Testis (tissue), 3 donors: ENCODE data around the gene ADGRD1. TPM values are rescaled to one million over a fixed set of nuclear protein-coding genes. Genes with fewer than 3 reads are reported as not detected.

ENCODE experiments used
- DNase-seq: peaks from one replicate; pipeline ENCODE4 v3.0.0-alpha.2; 2019
- H3K27ac ChIP-seq, 2 donors: fragments of 200-600 bp; sonication (generic); one replicate each; pipeline ENCODE4 v1.5.1; 2019
- H3K27me3 ChIP-seq: fragments of 200-600 bp; sonication (generic); one replicate; pipeline ENCODE4 v1.5.1; 2019
- H3K36me3 ChIP-seq: fragments of 200-600 bp; sonication (generic); one replicate; pipeline ENCODE4 v1.5.1; 2017; ENCODE audit warnings: low read depth; ENCODE audit errors: missing control alignments
- H3K4me1 ChIP-seq: fragments of 200-600 bp; sonication (generic); one replicate; pipeline ENCODE4 v1.5.1; 2019
- H3K4me3 ChIP-seq, 2 donors: fragments of 200-600 bp; sonication (generic); one replicate each; pipeline ENCODE4 v1.5.1; 2017 to 2019
- H3K9me3 ChIP-seq: fragments of 200-600 bp; sonication (generic); one replicate; pipeline ENCODE4 v1.5.1; 2017
- POLR2A ChIP-seq: fragments of 450-650 bp; IDR thresholded peaks from one replicate; pipeline ENCODE4 v1.6.1; 2017; ENCODE audit warnings: antibody characterized with exemption, mild to moderate bottlenecking, moderate library complexity
- WGBS, 2 donors: methylation state at CpG; one replicate each; pipeline ENCODE4 v1.1.5; 2018; 5-methylcytosine and 5-hydroxymethylcytosine counted together
- intact Hi-C: fragments of 100-400 bp; cut with DNase I; formaldehyde crosslinking; loops from one replicate; pipeline ENCODE4 v1.15.1; 2023; ENCODE audit warnings: low total_unique reads
- polyA plus RNA-seq: library from polyadenylated mRNA; stranded (reverse); fragments of 350-450 nt; fragmentation: Illumina TruSeq; extraction: RNeasy Lipid Tissue Mini Kit (QIAGEN cat#74804); gene quantifications from one replicate; pipeline ENCODE4 v1.2.3, GENCODE V29; 2014; ENCODE audit warnings: low read depth, low replicate concordance; ENCODE audit not compliant: insufficient read depth
- total RNA-seq, 2 donors: library from RNA; depleted of rRNA; stranded (reverse); fragments of >200 nt; gene quantifications; one replicate each; pipeline ENCODE4 v1.2.3, GENCODE V29; 2016
- TF ChIP-seq, protein P1 (sequence below), 3 experiments: fragments of 450-650 bp in 2 of 3; fragments of 200-600 bp in 1 of 3; sonication (generic) in 1 of 3; IDR thresholded peaks; one replicate each; pipeline ENCODE4 v1.5.1; 2016 to 2019; ENCODE audit warnings: antibody characterized with exemption in 3 of 3, mild to moderate bottlenecking in 2 of 3, moderate library complexity in 1 of 3

ADGRD1 gene
- total and polyA plus RNA-seq, 3 donors from 2014 or later = 27.2 to 43.2 (median 42.8) TPM

DNA sequence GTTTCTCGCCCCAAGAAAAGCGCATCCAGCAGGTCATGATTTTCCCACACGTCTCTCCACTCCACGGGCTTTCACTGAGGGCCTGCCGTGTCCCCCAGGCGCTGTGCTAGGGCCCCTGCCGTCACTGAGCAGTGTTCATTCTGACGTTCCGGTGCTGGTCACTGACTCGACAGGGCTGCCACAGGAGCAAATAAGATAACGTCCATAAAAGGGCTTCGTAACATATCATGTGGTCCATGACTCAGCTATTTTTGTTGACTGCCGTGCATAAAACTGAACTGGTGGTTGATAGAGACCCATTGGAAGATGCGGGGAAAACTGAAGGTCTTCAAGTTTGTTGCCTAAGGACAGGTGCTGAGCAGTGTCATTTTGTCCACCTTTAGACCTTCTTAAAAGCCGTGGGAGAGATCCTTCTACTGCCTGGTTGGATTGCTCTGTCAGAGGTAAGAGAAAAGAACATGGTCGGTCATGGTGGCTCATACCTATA is 46.3 kb downstream of the ADGRD1 start:
- no peaks in the 10 kb centered on the region for H3K36me3 ChIP-seq
- no peak overlapping the region for H3K4me3 ChIP-seq
- no peak for DNase-seq
- H3K27me3 ChIP-seq = no peaks in the 10 kb centered on the region
- intact Hi-C loops = no loop called here
- H3K27ac ChIP-seq = no peak overlapping the region
- 94 to 96% methylated on average over 16 of the region's 16 CpGs for WGBS, 2 donors
- H3K9me3 ChIP-seq = no peaks in the 10 kb centered on the region
- no peak for TF ChIP-seq POLR2A
- TF ChIP-seq, protein P1, sequence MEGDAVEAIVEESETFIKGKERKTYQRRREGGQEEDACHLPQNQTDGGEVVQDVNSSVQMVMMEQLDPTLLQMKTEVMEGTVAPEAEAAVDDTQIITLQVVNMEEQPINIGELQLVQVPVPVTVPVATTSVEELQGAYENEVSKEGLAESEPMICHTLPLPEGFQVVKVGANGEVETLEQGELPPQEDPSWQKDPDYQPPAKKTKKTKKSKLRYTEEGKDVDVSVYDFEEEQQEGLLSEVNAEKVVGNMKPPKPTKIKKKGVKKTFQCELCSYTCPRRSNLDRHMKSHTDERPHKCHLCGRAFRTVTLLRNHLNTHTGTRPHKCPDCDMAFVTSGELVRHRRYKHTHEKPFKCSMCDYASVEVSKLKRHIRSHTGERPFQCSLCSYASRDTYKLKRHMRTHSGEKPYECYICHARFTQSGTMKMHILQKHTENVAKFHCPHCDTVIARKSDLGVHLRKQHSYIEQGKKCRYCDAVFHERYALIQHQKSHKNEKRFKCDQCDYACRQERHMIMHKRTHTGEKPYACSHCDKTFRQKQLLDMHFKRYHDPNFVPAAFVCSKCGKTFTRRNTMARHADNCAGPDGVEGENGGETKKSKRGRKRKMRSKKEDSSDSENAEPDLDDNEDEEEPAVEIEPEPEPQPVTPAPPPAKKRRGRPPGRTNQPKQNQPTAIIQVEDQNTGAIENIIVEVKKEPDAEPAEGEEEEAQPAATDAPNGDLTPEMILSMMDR (IDR thresholded peaks at IDR 0.05) = no peak
- peaks cover 11% of the 10 kb centered on the region for H3K4me1 ChIP-seq

DNA sequence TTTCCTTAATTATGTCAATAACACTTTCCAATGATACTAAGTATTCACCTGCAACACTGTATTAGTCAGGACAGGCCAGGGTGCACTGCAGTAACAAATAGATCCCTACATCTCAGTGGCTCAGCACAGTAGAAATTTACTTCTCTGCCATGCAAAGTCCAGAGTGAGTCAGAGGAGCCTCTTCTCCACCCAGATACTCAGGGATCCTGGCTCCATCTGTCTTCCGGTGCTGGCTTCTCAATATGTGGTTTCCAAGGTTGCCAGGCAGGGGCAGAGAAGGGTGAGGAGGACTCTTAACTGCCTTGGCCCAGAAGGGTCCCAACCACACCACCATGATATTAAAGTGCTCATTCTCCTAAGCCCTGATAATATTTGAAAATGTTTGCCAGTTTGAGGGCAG is 47.8 kb downstream of the ADGRD1 start:
- no peak for DNase-seq
- Histone ChIP-seq H3K4me3 (no peak overlapping the region), H3K36me3 (no peaks in the 10 kb centered on the region), H3K27ac (peak overlapping the region; percentile 8 to 15), H3K9me3 (no peaks in the 10 kb centered on the region), H3K4me1 (peaks cover 10% of the 10 kb centered on the region), H3K27me3 (no peaks in the 10 kb centered on the region)
- intact Hi-C loops = no loop called here
- no peak for TF ChIP-seq POLR2A
- TF ChIP-seq, protein P1 (IDR thresholded peaks at IDR 0.05) = no peak
- 77 to 79% methylated on average over 1 of the region's 1 CpG for WGBS, 2 donors

DNA sequence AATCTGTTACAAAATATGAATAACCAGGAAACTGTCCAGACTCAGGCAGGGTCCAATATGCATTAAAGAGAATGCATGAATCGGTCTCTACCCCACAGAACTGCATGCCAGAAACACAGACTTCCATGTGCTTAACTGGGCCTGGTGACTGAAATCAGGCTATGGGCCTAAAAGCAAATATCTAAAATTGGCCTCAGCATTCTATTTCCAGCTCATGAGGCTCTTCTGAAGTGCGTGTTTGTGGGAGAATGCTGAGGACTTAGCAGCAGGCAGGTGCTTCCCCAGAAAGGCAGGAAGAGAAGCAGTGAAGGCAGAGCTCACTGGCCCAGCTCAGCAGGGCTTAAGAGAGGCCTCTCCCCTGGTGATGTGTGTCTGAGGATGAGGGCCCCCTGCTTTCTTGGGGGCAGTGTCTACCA is 48.5 kb downstream of the ADGRD1 start:
- H3K36me3 ChIP-seq = no peaks in the 10 kb centered on the region
- TF ChIP-seq, protein P1 (IDR thresholded peaks at IDR 0.05) = no peak
- no peak for TF ChIP-seq POLR2A

DNA sequence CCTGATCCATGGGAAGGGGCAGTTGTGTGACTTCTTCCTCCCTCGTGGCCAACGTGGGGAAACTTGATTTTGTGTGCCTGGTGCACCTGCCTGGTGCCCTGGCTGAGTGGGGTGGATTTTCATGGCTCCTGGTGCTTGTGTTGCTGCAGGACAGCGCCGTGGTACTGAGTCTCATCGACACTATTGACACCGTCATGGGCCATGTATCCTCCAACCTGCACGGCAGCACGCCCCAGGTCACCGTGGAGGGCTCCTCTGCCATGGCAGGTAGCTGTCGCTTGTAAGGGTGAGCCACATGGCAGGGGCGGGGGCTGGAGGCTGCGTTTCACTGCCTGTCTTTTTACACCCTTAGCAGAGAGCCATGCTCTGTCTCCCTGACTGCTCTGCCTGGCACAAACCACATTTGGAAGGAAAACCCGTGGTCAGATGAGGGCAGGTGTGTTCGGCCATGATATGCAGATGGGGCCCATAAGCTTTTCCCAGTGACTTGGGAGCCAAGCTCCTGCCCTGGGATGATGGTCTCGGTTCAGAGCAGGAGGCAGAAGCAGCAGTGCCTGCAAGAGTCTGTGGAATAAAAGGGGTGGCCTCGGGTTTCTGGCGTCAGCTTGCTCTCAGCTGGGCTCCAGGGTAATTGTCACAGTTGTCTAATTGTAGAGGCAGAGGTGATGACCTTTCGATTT is 49.5 kb downstream of the ADGRD1 start:
- Histone ChIP-seq H3K4me1 (peaks cover 19% of the 10 kb centered on the region), H3K4me3 (no peak overlapping the region), H3K27ac (no peak overlapping the region), H3K27me3 (no peaks in the 10 kb centered on the region), H3K9me3 (no peaks in the 10 kb centered on the region), H3K36me3 (no peaks in the 10 kb centered on the region)
- 85 to 87% methylated on average over 3 to 18 of the region's 18 CpGs for WGBS, 2 donors
- TF ChIP-seq POLR2A = no peak
- TF ChIP-seq, protein P1 (IDR thresholded peaks at IDR 0.05) = no peak
- no peak for DNase-seq
- intact Hi-C loops = no loop called here

More for the DNA sequence above, 48.5 kb downstream of the ADGRD1 start:
- intact Hi-C loops = no loop called here
- Histone ChIP-seq H3K4me3 (no peak overlapping the region), H3K4me1 (peaks cover 14% of the 10 kb centered on the region), H3K27me3 (no peaks in the 10 kb centered on the region), H3K27ac (peak overlapping the region in 1 of 2 donors; percentile 19), H3K9me3 (no peaks in the 10 kb centered on the region)
- DNase-seq = no peak
- WGBS, 2 donors = 45 to 53% methylated on average over 2 of the region's 2 CpGs

DNA sequence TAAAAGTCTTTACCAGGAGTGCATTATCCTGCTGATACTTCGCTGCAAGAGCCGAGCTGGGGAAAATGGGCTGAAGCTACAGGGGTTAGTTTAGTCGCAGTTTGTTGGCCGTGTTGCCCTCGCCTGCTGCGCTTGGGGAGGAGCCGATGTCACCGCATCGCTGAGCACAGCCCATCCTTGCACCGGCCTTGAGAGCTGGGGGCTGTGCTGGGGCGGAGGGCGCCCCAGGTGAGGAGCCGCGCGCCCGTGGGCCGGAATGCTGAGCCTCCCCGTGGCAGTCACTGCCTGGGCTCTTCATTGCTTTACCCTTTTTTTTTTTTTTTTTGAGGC is 50.0 kb downstream of the ADGRD1 start:
- Histone ChIP-seq H3K36me3 (no peaks in the 10 kb centered on the region), H3K4me1 (peaks cover 19% of the 10 kb centered on the region), H3K9me3 (no peaks in the 10 kb centered on the region), H3K27me3 (no peaks in the 10 kb centered on the region), H3K27ac (no peak overlapping the region), H3K4me3 (no peak overlapping the region)
- 76 to 84% methylated on average over 18 of the region's 18 CpGs for WGBS, 2 donors
- no peak for DNase-seq
- TF ChIP-seq POLR2A = no peak
- TF ChIP-seq, protein P1 (IDR thresholded peaks at IDR 0.05) = no peak
- intact Hi-C loops = no loop called here
